Inferior parietal cortex (tissue), 1 donor: ENCODE measurements around the gene PIK3R1.
"Not testable (repeated sequence)": the region's sequence is repeated elsewhere in the genome, so short reads cannot be mapped to it uniquely, and the experiment has no call there.

ENCODE experiments used
- DNase-seq: peaks from one replicate; pipeline ENCODE4 v3.0.0-alpha.2; 2016; ENCODE audit errors: extremely low spot score

Gene PIK3R1

GRCh38 chr5:68226546-68227073 is 11.1 kb downstream of the PIK3R1 start:
- no peak for DNase-seq

GRCh38 chr5:68227532-68228160 is 12.1 kb downstream of the PIK3R1 start:
- DNase-seq, result no peak

- DNase-seq, result no peak
Measured at GRCh38 chr5:68229416-68229815, 13.9 kb downstream of the PIK3R1 start.

GRCh38 chr5:68230285-68230684 is 14.7 kb downstream of the PIK3R1 start:
- no peak for DNase-seq

GRCh38 chr5:68231414-68232076 is 16.0 kb downstream of the PIK3R1 start:
- DNase-seq, result no peak

GRCh38 chr5:68232277-68232676 is 16.7 kb downstream of the PIK3R1 start:
- DNase-seq, result no peak

GRCh38 chr5:68233075-68233474 is 17.5 kb downstream of the PIK3R1 start:
- no peak for DNase-seq

- DNase-seq, result not testable (repeated sequence)
Measured at GRCh38 chr5:68235229-68235628, 19.7 kb downstream of the PIK3R1 start.

- DNase-seq, result no peak
Measured at GRCh38 chr5:68237715-68238114, 22.2 kb downstream of the PIK3R1 start.

- DNase-seq, result no peak
Measured at GRCh38 chr5:68239487-68239886, 23.9 kb downstream of the PIK3R1 start.

GRCh38 chr5:68240202-68240601 is 24.6 kb downstream of the PIK3R1 start:
- DNase-seq, result no peak

GRCh38 chr5:68240771-68241170 is 25.2 kb downstream of the PIK3R1 start:
- DNase-seq, result no peak

- no peak for DNase-seq
Measured at GRCh38 chr5:68242743-68243142, 27.2 kb downstream of the PIK3R1 start.

GRCh38 chr5:68243251-68243650 is 27.7 kb downstream of the PIK3R1 start:
- DNase-seq, result no peak

- no peak for DNase-seq
Measured at GRCh38 chr5:68243681-68244080, 28.1 kb downstream of the PIK3R1 start.

- no peak for DNase-seq
Measured at GRCh38 chr5:68245319-68245718, 29.8 kb downstream of the PIK3R1 start.

- no peak for DNase-seq
Measured at GRCh38 chr5:68246802-68247201, 31.2 kb downstream of the PIK3R1 start.

GRCh38 chr5:68247627-68248026 is 32.1 kb downstream of the PIK3R1 start:
- DNase-seq, result no peak

GRCh38 chr5:68248896-68249295 is 33.3 kb downstream of the PIK3R1 start:
- DNase-seq, result no peak

GRCh38 chr5:68249520-68249919 is 34.0 kb downstream of the PIK3R1 start:
- DNase-seq, result no peak

- no peak for DNase-seq
Measured at GRCh38 chr5:68250661-68251298, 35.2 kb downstream of the PIK3R1 start.

GRCh38 chr5:68251386-68251785 is 35.8 kb downstream of the PIK3R1 start:
- DNase-seq, result no peak
